Measurements from ENCODE around the gene SHANK2. TPM values are rescaled to one million over a fixed set of nuclear protein-coding genes. Genes with fewer than 3 reads are reported as not detected.

Gene SHANK2
- total RNA-seq, 2 donors from 2014 or later = 22.3 to 49.6 TPM

DNA sequence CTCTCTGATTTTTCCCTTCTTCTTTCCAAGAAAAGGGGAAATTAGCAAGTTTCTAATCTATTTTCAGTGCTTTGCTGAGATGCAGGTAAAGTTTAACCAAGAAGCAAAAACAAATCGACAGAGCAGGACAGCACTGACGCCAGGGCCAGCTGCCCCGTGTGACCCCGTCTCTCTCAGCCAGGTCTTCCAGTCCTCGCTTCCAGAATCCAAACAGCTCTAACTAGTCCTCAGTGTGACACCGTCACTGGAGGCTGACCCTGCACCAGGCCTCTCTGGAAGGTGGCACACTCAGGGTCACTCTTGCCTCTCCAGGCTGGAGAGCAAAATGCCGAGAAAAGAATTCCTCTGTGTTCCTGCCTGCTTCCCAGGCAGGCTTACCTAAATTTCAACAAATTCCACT, 44.8 kb downstream of the SHANK2 start:
- H3K36me3 ChIP-seq (ENCODE audit: control insufficient read depth, insufficient read depth, low read length) = no peaks in the 10 kb centered on the region
- Mint-ChIP-seq H3K27ac (no peak overlapping the region), H3K4me3 (no peak overlapping the region), H3K36me3 (ENCODE audit: low read depth) (peaks cover 18% of the 10 kb centered on the region), H3K4me1 (peaks cover 11% of the 10 kb centered on the region), H3K27me3 (ENCODE audit: insufficient read depth) (no peaks in the 10 kb centered on the region), H3K9me3 (peaks cover 4% of the 10 kb centered on the region)
- 91 to 97% methylated on average over 7 of the region's 7 CpGs for WGBS, 2 experiments (ENCODE audit: insufficient coverage in 1 of 2, insufficient read length in 1 of 2)
- no peaks in the 10 kb centered on the region for H3K4me1 ChIP-seq (ENCODE audit: control insufficient read depth, insufficient read depth, low read length)
- H3K4me3 ChIP-seq (ENCODE audit: low read length) = no peak overlapping the region
- DNase-seq = no peak
- H3K9ac ChIP-seq (ENCODE audit: extremely low read depth, low read length, poor library complexity, severe bottlenecking) = no peak overlapping the region
- TF ChIP-seq, protein P1, sequence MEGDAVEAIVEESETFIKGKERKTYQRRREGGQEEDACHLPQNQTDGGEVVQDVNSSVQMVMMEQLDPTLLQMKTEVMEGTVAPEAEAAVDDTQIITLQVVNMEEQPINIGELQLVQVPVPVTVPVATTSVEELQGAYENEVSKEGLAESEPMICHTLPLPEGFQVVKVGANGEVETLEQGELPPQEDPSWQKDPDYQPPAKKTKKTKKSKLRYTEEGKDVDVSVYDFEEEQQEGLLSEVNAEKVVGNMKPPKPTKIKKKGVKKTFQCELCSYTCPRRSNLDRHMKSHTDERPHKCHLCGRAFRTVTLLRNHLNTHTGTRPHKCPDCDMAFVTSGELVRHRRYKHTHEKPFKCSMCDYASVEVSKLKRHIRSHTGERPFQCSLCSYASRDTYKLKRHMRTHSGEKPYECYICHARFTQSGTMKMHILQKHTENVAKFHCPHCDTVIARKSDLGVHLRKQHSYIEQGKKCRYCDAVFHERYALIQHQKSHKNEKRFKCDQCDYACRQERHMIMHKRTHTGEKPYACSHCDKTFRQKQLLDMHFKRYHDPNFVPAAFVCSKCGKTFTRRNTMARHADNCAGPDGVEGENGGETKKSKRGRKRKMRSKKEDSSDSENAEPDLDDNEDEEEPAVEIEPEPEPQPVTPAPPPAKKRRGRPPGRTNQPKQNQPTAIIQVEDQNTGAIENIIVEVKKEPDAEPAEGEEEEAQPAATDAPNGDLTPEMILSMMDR (conservative IDR thresholded peaks at IDR 0.05) = no peak
- H3K27ac ChIP-seq (ENCODE audit: low read depth, low read length) = no peak overlapping the region
- H3K9me3 ChIP-seq (ENCODE audit: control insufficient read depth, low read length) = no peaks in the 10 kb centered on the region
- no peaks in the 10 kb centered on the region for H3K27me3 ChIP-seq (ENCODE audit: control insufficient read depth, insufficient read depth, low read length, poor library complexity, severe bottlenecking)

DNA sequence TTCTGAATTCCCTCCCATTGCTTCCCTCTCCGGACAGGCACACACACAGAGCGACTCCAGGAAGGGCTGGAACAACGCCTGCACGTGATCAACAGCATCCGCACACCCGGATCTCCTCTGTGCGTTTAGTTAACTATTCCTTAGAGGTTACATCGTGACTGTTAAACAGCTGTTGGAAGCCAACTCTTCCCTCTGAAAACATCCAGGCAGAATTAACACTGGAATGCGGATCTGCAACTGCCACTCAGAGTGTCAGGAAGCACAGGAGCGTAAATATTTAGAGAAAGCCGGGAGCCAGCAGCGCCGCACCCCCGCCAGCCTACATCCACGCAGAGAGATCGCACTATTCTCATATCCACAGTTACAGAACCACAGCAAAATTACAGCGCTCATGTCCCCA, 46.2 kb downstream of the SHANK2 start:
- no peak overlapping the region for H3K27ac ChIP-seq (ENCODE audit: low read depth, low read length)
- no peaks in the 10 kb centered on the region for H3K4me1 ChIP-seq (ENCODE audit: control insufficient read depth, insufficient read depth, low read length)
- Mint-ChIP-seq H3K9me3 (peaks cover 4% of the 10 kb centered on the region), H3K27me3 (ENCODE audit: insufficient read depth) (no peaks in the 10 kb centered on the region), H3K36me3 (ENCODE audit: low read depth) (peaks cover 19% of the 10 kb centered on the region), H3K27ac (peak overlapping the region; percentile 56), H3K4me3 (no peak overlapping the region), H3K4me1 (peaks cover 11% of the 10 kb centered on the region)
- H3K27me3 ChIP-seq (ENCODE audit: control insufficient read depth, insufficient read depth, low read length, poor library complexity, severe bottlenecking) = no peaks in the 10 kb centered on the region
- no peaks in the 10 kb centered on the region for H3K36me3 ChIP-seq (ENCODE audit: control insufficient read depth, insufficient read depth, low read length)
- H3K4me3 ChIP-seq (ENCODE audit: low read length) = no peak overlapping the region
- no peak for DNase-seq
- TF ChIP-seq, protein P1 (conservative IDR thresholded peaks at IDR 0.05) = no peak
- no peak overlapping the region for H3K9ac ChIP-seq (ENCODE audit: extremely low read depth, low read length, poor library complexity, severe bottlenecking)
- WGBS, 2 experiments (ENCODE audit: insufficient coverage in 1 of 2, insufficient read length in 1 of 2) = 75 to 89% methylated on average over 8 to 17 of the region's 17 CpGs
- H3K9me3 ChIP-seq (ENCODE audit: control insufficient read depth, low read length) = no peaks in the 10 kb centered on the region

DNA sequence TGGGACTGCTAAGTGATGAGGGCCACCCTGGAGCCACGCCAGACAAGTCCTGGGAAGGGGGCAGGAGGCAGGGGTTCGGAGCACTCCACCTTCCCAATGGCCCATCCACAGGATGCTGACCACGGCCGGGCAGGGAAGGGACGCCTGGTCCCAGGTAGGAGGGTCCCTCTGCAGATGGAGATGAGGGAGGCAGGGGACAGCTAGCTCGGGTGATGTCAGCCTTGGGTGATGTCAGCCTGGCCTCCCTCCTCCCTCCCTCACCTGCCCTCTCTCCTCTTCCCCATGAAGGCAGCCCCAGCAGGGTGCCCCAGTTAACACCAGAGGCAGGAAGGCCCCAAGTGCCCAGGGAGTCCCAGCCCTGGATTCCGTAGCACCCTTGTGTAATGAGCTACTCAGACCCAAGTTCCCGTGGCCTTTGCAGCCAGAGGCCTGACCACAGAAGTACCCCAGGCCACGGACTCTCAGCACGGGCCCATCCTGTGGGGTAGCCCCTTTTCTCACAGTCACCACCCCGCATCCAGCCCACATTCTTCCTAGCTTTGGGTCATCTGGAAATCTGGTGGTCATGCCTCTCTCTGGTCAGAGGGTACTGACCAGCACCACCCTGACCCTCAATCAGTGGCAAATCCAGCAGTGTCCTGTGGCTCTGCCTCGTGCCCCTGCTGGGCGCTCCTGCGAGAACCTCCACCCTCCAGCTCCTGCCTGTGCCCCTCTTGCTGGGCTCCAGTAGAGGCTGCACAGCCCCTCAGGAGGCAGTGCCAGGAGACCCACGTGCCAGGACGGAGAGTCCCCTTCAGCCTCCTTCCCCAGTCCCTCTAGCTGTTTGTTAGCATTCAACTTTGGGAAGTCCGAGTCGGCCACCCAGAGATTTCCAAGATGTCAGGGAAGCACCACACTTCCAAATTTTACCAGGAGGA, 47.4 kb downstream of the SHANK2 start:
- H3K9me3 Mint-ChIP-seq = peaks cover 4% of the 10 kb centered on the region
- no peaks in the 10 kb centered on the region for H3K27me3 Mint-ChIP-seq (ENCODE audit: insufficient read depth)
- DNase-seq = no peak
- H3K4me1 Mint-ChIP-seq = peaks cover 11% of the 10 kb centered on the region
- Histone ChIP-seq H3K9me3 (ENCODE audit: control insufficient read depth, low read length) (no peaks in the 10 kb centered on the region), H3K4me3 (ENCODE audit: low read length) (no peak overlapping the region), H3K27me3 (ENCODE audit: control insufficient read depth, insufficient read depth, low read length, poor library complexity, severe bottlenecking) (no peaks in the 10 kb centered on the region), H3K4me1 (ENCODE audit: control insufficient read depth, insufficient read depth, low read length) (no peaks in the 10 kb centered on the region), H3K9ac (ENCODE audit: extremely low read depth, low read length, poor library complexity, severe bottlenecking) (no peak overlapping the region), H3K27ac (ENCODE audit: low read depth, low read length) (no peak overlapping the region), H3K36me3 (ENCODE audit: control insufficient read depth, insufficient read depth, low read length) (no peaks in the 10 kb centered on the region)
- peaks cover 25% of the 10 kb centered on the region for H3K36me3 Mint-ChIP-seq (ENCODE audit: low read depth)
- peak overlapping the region; percentile 48 for H3K27ac Mint-ChIP-seq
- TF ChIP-seq, protein P1 (conservative IDR thresholded peaks at IDR 0.05) = no peak
- WGBS, 2 experiments (ENCODE audit: insufficient coverage in 1 of 2, insufficient read length in 1 of 2) = 91 to 98% methylated on average over 6 to 18 of the region's 18 CpGs
- no peak overlapping the region for H3K4me3 Mint-ChIP-seq
